GM19397 (cell line): ENCODE results near the gene SYT1.

ENCODE experiments used
- ATAC-seq: cut with Tn5 transposase; IDR thresholded peaks from one replicate; pipeline ENCODE4 v1.9.1; 2021; ENCODE audit warnings: mild to moderate bottlenecking, moderate library complexity; ENCODE audit not compliant: unreplicated experiment

The SYT1 gene

GRCh38 chr12:79380402-79380801, 515.8 kb downstream of the SYT1 start:
- no peak for ATAC-seq

DNA sequence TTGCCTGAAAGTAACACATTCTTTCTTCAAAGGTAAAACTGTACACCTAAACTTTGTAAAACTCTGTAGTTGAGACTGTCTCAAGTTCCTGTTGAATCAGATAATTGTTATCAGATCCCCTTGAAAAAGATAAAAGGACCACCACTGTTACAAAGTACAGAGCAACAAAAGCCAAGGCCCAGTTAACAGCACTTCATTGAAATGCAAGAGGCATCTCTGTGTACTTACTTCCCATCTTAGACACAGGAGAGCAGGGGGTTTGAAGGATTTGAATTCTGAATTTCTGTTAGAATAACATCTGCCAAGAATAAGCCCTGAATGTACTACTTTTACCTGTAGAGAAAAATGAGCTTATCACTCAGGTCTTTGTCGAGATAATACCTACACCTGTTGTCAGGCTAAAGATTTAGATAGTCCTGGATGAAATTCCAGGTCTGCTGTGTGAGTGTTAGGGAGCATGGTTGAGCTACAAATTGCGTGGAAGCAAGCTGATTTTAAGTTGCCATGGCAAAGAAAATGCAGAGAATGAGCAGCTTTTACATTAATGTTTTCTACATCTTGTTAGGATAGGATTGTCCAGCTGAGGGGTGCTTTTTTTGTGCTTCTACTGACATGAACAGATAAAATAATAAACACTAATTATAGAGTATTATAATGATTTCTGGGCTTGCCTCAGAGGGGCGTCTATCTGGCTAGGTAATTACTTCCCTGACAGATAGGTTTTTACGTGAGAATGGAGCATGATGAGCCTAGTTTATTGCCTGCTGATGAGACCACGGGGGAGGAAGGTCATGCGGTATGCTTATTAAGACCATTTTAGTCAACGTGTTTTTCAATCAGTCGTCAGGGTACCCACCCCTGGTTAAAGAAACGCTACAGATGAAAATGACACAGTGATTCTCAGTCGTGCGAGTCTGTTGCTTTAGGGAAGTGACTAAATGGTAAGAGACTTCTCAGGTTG, 517.0 kb downstream of the SYT1 start:
- no peak for ATAC-seq

DNA sequence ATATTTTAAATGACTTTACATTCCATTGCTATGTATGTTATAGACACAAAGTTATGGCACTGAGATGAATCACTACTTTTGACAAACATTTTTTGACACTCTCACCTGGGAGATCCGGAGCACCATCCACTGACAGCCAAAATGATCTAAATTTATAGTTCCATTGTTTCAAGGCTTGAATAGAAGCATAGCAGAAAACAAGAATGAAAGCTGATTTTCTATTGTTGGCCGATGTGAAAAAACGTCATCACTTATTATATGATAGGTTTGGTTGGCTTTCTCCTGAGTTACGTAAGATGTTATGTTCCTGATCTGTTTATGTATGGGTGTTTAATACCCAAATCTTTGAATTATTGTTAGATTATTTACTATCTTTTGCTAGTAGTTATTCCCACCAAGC, 520.0 kb downstream of the SYT1 start:
- ATAC-seq: no peak

DNA sequence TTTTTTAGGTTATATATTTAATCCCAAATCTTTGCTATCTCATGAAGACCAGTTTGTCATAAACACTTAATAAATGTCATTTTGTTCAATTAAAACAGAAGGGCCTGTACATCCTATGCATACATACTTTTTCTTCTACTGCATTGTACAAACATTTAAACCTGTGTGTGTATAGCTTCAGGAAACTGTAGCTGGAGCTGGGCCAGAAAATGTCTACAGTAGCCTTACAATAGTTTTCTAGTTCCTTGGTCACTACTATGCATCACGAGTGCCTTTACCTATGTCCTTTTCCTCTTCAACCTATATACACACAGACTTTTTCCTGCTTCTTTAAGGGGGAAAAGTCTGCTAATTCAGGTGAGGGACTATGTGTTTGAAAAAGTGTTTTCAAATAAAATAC, 523.4 kb downstream of the SYT1 start:
- ATAC-seq: no peak

DNA sequence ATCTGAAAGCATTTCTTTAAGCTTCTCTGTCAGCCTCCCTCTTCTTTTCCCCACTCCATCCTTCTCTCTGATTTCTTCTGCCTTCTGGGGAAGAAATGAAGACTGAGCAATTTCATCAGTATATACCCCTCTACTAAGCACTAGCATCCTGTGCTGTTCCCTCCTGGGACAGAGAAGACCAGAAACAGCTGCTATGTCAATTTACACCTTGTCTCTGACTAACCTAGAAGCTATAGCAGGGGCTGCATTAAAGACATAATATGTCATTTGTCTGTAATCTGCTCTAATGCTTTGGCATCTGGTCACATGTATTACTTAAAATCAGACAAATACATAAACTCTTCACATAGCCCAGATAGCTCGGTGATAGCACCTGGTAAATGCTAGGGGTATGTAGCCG, 529.3 kb downstream of the SYT1 start:
- ATAC-seq: no peak

- no peak for ATAC-seq
Measured at GRCh38 chr12:79397609-79398008, 533.0 kb downstream of the SYT1 start.

- no peak for ATAC-seq
Measured at GRCh38 chr12:79400481-79400880, 535.9 kb downstream of the SYT1 start.

- no peak for ATAC-seq
Measured at GRCh38 chr12:79402606-79403005, 538.0 kb downstream of the SYT1 start.

DNA sequence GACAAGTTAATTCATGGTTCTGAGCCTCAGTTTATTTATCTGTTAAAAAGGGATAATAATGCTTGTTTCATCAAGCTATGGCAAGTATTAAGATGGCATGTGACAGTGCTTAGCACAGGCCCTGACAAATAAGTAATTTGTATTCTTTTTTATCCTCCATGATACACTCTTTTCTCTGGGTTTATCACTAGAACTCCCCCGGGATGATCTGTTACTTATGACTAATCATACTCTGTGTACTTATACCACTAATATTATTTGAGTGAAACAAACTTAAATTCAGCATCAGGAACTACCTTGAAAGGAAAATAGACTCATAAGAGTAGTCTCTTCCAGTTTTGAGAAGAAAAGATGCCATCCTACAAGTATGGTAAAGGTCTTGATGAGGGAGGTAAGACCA, 542.4 kb downstream of the SYT1 start:
- ATAC-seq: no peak

DNA sequence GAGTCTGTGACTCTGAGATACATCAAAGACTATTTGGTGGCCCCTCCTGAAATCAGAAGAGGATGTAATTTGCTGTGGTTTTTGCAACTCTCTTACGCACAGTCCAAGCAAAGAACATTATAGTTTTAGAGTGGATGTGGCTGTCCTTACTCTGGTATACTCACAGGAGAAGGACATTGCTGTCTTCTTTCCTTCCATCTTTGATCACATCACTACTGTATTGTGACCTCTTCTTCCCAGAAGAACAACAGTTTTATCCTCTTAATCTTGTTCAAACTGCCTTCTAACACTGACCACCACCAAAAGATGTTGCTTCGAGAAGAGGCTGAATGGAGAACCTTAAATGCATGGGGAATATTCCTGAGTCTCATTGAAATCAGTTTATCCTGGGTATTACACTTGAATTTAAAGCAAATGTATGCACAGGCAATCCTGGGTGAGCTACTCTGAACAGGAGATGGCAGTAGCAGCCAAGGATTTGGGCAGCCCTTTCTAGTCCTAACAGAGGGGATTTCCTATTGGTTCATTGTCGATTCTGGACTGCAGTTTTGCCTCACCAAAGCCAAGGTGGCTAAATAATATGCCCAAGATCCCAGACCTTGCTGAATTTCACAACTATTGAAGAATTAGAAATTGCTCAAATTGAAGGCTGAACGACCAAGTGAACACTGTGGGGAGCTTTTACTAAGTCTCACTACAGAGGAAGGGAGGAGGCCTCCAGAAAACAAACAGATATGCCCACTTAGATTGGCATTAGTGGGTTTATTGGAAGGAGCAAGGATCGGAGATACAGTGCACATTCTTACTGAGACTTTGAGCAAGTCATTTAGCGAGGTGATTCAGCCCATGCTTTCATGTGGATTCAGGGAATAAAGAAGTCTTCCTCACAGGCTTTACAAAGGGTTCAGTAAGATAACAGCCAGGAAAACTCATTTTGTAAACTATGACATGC, 543.4 kb downstream of the SYT1 start:
- peak; percentile 71 for ATAC-seq

DNA sequence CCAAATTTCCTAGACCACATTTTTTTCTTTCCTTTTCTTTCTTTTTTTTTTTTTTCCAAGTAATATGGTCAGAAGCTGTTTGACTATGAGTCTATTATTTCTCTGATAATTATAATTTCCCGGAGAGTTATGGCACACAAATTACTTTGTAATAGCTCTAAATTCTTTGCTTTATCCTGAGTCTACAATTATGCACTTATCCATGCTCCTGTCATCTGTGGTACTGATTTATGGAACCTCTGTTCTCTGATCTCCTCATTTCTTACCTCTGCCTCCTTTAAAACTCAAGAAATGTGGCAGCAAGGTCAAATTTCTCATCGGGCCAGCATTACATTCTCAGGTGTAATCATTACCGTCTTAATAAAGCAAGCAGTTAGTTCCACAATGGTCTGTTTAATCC, 544.1 kb downstream of the SYT1 start:
- no peak for ATAC-seq

DNA sequence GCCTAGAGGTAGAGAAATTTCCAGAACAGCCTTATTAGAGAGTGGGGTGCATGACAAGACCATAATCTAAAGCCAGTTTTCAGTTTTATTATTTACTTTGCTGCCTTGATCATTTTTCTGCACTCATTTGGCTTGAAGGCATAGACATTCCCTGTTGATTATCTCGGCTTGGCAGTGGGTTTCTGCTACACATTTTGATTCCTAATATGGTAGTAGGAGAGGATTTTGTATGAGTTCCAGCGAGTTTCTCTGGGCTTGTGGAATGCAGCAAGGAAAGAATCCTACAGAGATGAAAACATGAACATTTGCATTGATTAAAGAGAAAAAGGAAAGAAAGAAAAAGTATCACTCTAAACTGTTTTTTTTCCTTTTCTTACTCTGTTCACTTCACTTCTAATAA, 545.0 kb downstream of the SYT1 start:
- ATAC-seq: no peak

- ATAC-seq: no peak
Measured at GRCh38 chr12:79411791-79412190, 547.2 kb downstream of the SYT1 start.

DNA sequence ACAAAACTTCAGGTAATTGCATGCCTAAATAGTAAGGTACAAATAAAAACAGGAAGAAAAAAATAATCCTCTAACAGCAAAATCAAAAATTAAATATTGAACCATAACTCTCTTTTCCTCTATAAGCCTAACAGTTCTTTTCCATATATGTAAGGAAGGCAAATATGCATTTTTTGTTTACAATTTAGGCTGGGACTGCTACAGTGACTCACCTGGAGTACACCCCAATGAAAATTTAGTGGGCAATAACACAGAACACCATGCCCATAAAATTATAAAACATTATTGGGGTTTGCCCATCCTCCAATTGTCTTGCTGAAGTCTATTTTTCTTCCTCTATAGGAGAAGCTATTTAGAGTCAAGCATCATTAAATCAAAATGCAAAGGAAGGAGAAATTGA, 549.2 kb downstream of the SYT1 start:
- no peak for ATAC-seq

DNA sequence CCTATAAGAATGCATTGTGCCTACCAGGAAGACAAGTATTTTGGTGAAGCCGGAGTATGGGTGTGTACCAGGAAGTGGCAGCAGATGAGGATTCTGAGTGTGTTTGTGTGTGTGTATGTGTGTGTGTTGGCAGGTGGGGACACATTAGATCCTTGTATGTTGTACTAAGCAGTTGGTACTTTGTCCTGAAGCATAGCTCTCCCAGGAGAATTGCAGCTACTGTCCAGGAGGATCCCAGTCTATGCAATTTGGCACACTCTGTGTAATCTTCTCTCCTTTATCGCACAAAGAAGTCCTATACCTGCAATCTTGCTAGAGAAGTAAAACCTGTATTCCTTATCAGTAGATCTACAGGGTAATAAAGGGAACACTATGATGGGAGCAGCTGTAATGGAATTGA, 549.7 kb downstream of the SYT1 start:
- ATAC-seq: no peak

- ATAC-seq: no peak
Measured at GRCh38 chr12:79415321-79415720, 550.7 kb downstream of the SYT1 start.

DNA sequence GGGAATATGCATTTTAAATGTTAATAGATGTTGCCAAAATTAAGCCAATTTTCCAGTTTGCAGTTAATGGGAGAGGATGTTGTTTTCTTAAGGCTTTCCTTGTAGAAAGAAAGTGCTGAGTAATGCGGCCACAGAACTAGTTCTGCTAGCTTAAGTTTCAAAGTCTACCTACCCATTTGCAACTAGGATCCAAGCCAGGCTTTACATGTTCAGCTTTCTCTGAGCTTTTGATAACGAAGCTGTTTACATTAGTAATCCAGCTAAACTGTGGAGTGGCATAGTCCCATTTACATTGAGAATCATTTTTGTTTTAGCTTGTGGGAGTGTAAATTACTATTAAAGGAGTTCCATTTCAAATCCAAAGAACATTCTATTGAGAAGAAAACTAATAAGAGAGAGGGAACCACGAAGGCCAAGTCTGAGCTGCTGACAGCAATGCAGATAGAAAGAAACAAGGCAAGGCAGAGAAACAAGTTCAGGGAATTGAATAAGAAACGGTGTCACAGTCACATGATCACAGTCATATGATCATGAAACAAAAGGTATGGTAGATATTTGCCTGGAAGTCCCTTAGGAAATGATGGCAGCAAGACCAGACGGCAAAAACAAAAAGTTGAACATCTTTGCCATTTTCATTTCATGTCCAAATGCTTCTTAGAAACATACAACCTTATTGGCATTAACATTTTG, 551.3 kb downstream of the SYT1 start:
- no peak for ATAC-seq

- ATAC-seq: no peak
Measured at GRCh38 chr12:79420146-79420618, 555.6 kb downstream of the SYT1 start.

- ATAC-seq: no peak
Measured at GRCh38 chr12:79421236-79421740, 556.7 kb downstream of the SYT1 start.

- ATAC-seq: no peak
Measured at GRCh38 chr12:79422060-79422812, 557.7 kb downstream of the SYT1 start.
